ENCODE data around the gene MVB12B. TPM values are rescaled to one million over a fixed set of nuclear protein-coding genes. Genes with fewer than 3 reads are reported as not detected.

MVB12B gene
- total RNA-seq, 4 donors from 2014 or later = 7.9 to 28.9 (median 14.4) TPM

DNA sequence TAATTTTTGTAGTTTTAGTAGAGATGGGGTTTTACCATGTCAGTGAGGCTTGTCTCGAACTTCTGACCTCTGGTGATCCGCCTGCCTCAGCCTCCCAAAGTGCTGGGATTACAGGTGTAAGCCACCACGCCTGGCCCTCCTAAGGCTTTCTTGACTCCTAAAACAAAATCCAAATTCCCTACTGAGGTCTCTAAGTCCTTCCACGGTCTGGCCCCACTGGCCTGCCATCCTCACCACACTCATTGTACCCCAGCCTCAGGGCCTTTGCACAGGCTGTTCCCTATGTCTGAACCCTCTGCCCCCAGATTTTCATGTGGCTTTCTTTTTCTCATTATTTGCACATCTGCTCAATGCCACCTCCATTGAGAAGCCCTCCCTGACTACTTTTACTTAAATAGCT, 34.7 kb upstream of the MVB12B start:
- no peaks in the 10 kb centered on the region for H3K27me3 ChIP-seq
- no peaks in the 10 kb centered on the region for H3K36me3 ChIP-seq
- no peak overlapping the region for H3K4me3 ChIP-seq
- no peak for DNase-seq
- H3K4me1 ChIP-seq = no peaks in the 10 kb centered on the region
- no peak overlapping the region for H3K27ac ChIP-seq
- H3K9me3 ChIP-seq = no peaks in the 10 kb centered on the region
- TF ChIP-seq, protein P1, sequence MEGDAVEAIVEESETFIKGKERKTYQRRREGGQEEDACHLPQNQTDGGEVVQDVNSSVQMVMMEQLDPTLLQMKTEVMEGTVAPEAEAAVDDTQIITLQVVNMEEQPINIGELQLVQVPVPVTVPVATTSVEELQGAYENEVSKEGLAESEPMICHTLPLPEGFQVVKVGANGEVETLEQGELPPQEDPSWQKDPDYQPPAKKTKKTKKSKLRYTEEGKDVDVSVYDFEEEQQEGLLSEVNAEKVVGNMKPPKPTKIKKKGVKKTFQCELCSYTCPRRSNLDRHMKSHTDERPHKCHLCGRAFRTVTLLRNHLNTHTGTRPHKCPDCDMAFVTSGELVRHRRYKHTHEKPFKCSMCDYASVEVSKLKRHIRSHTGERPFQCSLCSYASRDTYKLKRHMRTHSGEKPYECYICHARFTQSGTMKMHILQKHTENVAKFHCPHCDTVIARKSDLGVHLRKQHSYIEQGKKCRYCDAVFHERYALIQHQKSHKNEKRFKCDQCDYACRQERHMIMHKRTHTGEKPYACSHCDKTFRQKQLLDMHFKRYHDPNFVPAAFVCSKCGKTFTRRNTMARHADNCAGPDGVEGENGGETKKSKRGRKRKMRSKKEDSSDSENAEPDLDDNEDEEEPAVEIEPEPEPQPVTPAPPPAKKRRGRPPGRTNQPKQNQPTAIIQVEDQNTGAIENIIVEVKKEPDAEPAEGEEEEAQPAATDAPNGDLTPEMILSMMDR (IDR thresholded peaks at IDR 0.05) = no peak
- TF ChIP-seq POLR2A (IDR thresholded peaks at IDR 0.05) = no peak

DNA sequence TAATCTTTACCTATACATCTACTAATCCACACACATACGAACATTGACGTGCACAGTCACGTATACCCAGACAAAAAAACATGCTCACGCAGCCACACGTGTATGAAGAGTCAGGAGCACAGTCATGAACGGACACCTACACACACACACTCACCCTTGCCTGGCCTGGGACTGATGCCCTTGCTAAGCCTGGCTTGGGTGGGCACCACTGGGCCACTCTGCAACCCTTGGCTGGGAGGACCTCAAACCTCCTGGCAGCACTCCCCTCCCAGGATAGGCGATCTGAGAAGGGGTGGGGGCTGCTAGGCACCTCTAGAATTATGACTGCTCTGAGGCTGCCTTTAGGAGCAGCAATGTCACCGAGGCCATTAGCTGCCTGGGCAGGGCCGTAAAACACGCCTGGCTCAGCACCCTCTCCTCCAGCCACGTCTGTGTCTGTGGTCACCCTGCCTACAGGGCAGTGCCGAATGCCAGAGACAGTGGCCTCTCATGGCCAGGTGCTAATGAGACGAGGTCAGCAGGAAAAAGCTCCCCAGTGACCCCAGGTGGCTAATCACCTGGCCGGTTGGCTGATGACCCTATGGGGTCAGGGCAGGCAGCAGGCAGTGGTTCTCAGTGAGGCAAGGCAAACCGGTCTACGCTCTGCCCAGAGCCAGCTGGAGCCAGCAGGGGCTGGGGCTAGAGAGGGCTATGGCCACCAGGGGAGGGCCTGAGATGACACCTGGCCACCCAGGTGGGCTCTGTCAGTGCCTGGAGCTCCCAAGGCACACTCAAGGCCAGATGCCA, 33.7 kb upstream of the MVB12B start:
- H3K9me3 ChIP-seq = no peaks in the 10 kb centered on the region

DNA sequence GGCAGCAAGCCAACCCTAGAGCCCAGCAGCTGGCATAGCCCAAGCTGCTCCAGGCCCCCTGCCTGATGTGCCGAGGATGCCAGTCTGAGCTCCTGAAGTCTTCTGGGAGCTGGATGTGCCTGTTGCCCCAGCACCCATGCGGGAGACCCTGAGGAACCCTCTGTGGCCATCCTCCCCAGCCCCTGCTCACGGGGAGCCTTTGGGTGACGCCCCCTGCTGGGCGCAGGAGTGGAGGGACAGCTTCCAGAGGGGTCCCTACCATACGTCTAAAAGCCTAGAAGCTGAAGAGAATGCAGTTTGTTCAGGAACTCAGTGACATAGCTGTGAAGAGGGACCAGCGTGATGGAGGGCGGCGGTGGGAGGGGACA, 33.1 kb upstream of the MVB12B start:
- Histone ChIP-seq H3K4me1 (no peaks in the 10 kb centered on the region), H3K27ac (no peak overlapping the region), H3K4me3 (no peak overlapping the region), H3K36me3 (no peaks in the 10 kb centered on the region), H3K9me3 (no peaks in the 10 kb centered on the region), H3K27me3 (no peaks in the 10 kb centered on the region)
- TF ChIP-seq, protein P1 (IDR thresholded peaks at IDR 0.05) = no peak
- TF ChIP-seq POLR2A (IDR thresholded peaks at IDR 0.05) = no peak
- no peak for DNase-seq

More for the DNA sequence above, 33.7 kb upstream of the MVB12B start:
- DNase-seq = no peak
- no peaks in the 10 kb centered on the region for H3K27me3 ChIP-seq
- H3K27ac ChIP-seq = no peak overlapping the region
- no peaks in the 10 kb centered on the region for H3K4me1 ChIP-seq
- no peak overlapping the region for H3K4me3 ChIP-seq
- H3K36me3 ChIP-seq = no peaks in the 10 kb centered on the region
- no peak for TF ChIP-seq POLR2A (IDR thresholded peaks at IDR 0.05)
- TF ChIP-seq, protein P1 (IDR thresholded peaks at IDR 0.05) = no peak

DNA sequence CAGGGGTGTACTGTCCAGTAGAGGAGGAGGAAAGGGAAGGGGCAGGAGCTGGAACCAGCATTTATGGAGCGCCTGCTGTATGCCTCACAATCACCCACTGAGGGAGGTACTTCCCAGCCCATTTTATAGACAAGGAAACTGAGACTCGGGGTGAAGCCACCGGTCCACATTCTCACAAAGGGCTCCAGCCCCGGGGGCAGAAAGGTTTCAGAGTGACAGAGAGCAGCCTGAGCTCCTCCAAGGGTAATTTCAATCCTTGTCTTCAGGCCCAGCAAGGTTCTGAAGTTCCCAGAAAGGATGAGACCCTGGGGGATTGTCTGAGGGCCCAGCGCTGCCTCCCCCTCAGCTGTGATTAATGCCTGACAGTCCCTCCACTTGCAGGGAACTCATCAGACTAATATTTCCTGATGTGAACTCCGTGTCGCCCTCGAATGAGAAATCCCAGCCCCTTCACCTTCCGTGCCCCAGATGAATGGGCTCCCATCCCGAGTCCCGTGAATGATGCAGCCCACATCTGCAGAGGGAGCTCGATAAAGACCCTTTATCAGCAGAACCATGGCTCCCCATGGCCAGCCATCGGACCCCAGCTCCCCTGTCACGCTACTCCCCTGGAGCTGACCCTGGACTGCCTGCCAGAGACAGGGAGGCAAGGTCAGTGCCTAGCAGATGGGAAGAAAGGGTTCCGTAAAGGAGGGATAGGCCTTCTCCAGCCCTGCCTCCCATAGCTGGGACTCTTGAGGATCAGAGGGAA, 32.1 kb upstream of the MVB12B start:
- Histone ChIP-seq H3K4me3 (no peak overlapping the region), H3K9me3 (no peaks in the 10 kb centered on the region), H3K27me3 (no peaks in the 10 kb centered on the region), H3K4me1 (no peaks in the 10 kb centered on the region), H3K36me3 (no peaks in the 10 kb centered on the region), H3K27ac (no peak overlapping the region)
- no peak for TF ChIP-seq POLR2A (IDR thresholded peaks at IDR 0.05)
- TF ChIP-seq, protein P1 (IDR thresholded peaks at IDR 0.05) = no peak
- no peak for DNase-seq

DNA sequence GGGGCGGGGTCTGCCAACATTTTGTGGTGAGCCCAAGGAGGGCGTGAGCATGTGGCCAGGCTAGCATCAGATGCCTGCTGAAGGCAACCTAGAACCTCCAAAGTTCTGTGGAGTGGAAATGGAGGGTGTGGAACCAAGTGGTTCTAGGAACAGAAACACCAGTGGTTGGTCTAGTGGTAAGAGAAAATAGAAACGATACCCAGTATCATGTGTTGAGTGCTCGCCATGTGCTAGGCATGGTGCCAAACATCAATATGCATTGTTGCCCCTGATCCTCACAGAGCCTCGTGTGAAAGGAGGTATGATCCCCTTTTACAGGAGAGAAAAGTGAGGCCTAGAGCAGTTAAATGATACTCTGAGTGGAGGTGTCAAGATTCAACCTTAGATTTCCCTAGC, 31.5 kb upstream of the MVB12B start:
- Histone ChIP-seq H3K27me3 (no peaks in the 10 kb centered on the region), H3K4me1 (no peaks in the 10 kb centered on the region), H3K4me3 (no peak overlapping the region), H3K27ac (no peak overlapping the region), H3K36me3 (no peaks in the 10 kb centered on the region), H3K9me3 (no peaks in the 10 kb centered on the region)
- TF ChIP-seq, protein P1 (IDR thresholded peaks at IDR 0.05) = no peak
- no peak for TF ChIP-seq POLR2A (IDR thresholded peaks at IDR 0.05)
- DNase-seq = no peak

Measured in Peyer's patch (tissue), 4 donors.